HTR-8/SVneo (cell line): Measurements from ENCODE around the gene FAM20C.
"Not testable (repeated sequence)": the region's sequence is repeated elsewhere in the genome, so short reads cannot be mapped to it uniquely, and the experiment has no call there.

ENCODE experiments used
- DNase-seq: peaks from one replicate; pipeline ENCODE4 v3.0.0; 2011; ENCODE audit warnings: low spot score, mixed read lengths; ENCODE audit not compliant: insufficient read length
- FAIRE-seq: peaks from 2 replicates; lab custom pipeline; 2011; peaks lifted over from hg19 to GRCh38; lab: Jason Lieb, UNC

Gene FAM20C

DNA sequence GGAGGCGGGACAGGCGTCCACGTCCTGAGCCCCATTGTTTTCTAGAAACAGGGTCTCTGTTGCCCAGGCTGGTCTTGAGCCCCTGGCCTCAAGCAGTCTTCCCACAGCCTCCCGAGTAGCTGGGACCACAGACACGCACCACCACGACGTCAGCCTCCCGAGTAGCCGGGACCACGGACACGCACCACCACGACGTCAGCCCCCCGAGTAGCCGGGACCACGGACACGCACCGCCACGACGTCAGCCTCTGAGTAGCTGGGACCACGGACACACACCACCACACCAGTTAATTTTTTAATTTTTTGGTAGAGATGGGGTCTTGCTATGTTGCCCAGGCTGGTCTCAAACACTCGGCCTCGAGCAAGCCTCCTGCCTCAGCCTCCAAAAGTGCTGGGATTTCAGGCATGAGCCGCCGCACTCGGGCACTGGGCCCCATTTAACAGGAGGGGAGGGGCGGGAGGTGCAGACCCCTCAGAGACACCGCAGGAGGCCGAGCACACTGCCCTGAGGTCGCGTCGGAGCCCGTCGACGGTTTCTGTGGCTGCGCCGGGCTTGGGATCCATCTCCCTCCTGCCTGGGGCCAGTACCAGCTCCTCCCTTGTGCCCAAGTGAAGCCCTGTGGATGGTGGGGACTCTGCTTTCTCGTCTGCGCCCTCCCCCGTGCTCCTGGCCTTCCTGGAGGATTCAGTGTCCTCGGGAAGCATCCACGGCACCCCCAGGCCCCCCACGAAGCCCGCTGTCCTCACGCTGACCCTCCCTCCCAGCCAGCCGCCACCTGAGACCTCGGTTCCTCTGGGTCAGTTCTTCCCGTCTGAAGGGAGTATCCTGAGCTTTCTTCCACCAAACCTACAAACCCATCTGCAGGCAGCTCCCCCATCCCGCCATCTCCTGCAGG is 13.0 kb downstream of the FAM20C start:
- FAIRE-seq (peak; percentile 99), DNase-seq (no peak)

- not testable (repeated sequence) for DNase-seq
- FAIRE-seq, result peak; percentile 100
Measured at GRCh38 chr7:206351-206750, 14.0 kb downstream of the FAM20C start.

GRCh38 chr7:207418-208129 is 15.2 kb downstream of the FAM20C start:
- DNase-seq, result no peak

DNA sequence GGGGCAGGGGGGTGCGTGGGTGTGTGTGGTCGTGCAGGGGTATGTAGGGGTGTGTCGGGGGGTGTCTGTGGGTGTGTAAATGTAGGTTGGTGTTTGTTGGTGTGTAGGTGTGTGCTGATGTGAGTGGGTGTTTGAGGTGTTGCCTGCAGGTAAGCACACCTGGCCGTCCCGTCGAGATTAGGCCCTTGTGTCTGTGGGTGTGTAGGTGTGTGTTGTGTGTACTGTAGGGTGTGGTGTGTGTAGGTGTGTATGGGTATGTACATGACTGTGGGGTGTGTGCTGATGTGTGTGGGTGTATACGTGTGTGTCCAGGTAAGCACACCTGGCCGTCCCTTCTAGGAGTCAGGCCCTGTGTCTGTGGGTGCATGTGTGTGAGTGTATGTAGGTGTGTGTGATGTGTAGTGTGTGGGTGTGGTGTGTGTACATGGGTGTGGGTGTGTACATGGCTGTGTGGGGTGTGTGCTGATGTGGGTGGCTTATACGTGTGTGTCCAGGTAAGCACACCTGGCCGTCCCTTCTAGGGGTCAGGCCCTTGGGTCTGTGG is 15.8 kb downstream of the FAM20C start:
- FAIRE-seq (peak; percentile 94), DNase-seq (no peak)

More at GRCh38 chr7:207418-208129, 15.2 kb downstream of the FAM20C start:
- FAIRE-seq, result no peak

DNA sequence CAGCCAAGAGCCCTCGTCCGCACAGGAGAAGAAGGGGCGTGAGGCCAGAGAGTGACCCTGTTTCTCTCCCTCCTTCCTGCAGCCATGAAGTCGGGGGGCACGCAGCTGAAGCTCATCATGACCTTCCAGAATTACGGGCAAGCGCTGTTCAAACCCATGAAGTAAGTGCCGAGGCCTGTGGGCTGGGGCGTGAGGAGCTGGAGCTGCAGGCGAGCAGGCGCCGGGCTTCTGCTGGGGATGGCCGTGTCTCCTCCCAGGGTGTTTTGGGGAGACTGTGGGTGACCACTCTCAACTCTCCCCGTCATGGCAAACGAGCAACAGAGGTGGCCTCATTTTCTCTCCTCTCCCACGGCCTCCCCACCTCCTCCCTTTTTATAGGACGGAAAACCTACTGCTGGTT is 16.4 kb downstream of the FAM20C start:
- no peak for DNase-seq
- peak; percentile 49 for FAIRE-seq

DNA sequence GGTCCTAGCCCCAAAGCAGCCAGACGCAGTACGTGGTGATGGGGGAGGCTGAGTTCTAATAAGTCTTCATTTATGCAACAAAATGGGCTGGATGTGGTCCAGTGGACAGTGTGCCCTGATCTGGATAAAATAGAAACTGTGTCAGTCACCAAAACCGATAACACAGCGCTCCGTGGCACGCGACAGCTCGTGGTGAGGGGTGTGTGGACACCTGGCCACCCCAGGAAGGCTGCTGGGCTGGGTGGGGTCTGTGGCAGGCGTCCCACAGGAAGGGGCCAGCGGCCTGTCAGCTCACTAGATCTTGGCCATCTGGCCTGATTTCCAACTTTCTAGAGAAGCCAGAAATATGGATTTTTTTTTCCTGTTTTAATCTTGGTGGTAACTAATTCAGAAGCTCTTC is 17.0 kb downstream of the FAM20C start:
- DNase-seq, result no peak
- no peak for FAIRE-seq

DNA sequence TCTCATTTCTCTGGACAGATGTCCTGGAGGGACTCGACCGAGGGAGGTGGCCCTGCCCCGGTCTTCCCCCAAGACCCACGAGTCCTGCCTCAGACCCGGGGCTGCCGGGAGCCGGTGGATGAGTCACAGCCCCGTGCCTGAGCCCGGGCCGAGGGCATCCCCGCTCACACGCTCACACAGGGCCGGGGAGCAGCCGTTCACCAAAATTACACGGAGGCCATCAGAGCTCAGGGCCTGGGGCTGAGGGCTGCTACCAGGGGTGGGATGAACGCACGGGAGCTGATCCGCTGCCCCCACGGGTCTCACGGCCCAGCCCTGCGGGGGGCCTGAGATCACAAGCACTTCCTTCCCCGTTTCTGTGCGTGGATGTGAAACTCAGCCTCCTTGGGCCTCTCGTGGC is 17.5 kb downstream of the FAM20C start:
- DNase-seq, result no peak
- FAIRE-seq, result no peak

DNA sequence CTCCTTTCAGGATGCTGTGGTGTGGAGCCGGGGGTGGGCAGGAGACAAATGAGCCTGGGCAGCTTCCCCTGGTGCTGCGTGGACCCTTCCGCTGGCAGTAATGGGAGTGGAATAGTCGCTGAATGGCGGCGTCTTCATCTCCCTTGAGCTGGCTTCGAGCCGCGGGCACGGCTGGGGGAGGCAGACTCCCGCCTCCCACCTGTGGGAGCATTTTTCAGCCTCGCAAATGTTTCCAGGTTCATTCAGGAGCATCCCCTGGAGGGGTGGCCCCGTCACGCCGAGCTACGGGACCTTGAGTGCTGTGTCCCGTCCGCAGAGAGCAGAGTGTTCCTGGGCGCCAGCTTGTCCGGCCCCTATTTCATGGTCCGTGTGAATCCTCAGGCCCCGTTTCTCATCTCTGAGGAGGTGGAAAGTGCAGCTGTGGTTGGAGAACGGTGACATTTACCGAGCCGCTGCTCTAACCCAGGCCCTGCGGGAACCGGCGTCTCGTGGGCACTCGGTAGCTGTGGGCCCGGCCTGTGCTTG is 18.1 kb downstream of the FAM20C start:
- no peak for FAIRE-seq

DNA sequence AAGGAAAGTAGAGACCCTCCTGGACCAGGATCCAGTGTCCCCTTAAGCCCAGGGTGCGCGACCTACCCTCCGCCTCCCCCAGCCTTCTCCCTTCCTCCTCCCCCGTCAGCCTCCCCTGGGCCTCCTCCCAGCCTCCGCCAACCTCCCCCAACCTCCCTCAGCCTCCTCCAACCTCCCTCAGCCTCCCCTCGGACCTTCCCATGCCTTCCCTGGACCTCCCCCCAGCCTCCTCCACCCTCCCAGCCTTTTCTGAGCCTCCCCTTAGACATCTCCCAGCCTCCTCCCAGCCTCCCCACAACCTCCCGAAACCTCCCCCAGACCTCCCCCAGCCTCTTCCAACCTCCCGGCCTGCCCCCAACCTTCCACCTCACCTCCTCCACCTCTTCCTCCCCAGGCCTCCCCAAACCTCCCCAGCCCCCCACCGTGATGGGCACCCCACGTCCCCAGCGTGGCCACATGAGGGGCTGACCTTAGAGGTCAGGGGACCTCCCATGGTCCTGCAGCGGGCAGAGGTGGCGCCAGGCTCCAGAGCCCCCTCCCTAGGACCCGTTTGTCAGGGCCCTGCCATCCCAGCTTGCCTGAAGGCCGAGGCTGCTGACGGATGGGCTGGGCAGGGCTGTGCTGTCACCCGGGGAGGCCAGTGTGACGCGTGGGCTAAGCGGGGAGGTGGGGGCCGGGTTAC is 18.8 kb downstream of the FAM20C start:
- DNase-seq (no peak), FAIRE-seq (no peak)

More for the DNA sequence above, 18.1 kb downstream of the FAM20C start:
- no peak for DNase-seq

DNA sequence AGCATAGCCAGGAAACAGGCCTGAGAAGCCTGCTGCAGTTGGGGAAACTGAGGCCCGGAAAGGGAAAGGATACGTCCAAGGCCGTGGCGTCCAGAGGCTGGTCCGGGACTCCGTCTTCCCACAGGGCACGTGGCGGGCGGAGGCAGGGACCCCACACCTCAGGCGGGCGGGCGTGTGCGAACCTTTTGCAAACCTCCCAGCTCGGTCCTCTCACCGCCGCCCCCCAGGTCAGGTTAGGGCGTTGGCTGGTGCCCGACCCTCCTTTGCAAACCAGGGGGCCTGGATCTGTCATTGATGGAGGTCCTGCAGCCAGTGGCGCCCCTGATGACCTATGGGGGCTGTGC is 19.3 kb downstream of the FAM20C start:
- DNase-seq, result no peak
- no peak for FAIRE-seq

GRCh38 chr7:212754-213153 is 20.4 kb downstream of the FAM20C start:
- no peak for FAIRE-seq
- no peak for DNase-seq

GRCh38 chr7:213324-213993 is 21.1 kb downstream of the FAM20C start:
- no peak for DNase-seq
- FAIRE-seq, result peak; percentile 31

GRCh38 chr7:214410-215212 is 22.2 kb downstream of the FAM20C start:
- DNase-seq, result peak; percentile 45
- FAIRE-seq, result peak; percentile 80

GRCh38 chr7:216360-217300 is 24.3 kb downstream of the FAM20C start:
- FAIRE-seq (peak; percentile 60), DNase-seq (no peak)

DNA sequence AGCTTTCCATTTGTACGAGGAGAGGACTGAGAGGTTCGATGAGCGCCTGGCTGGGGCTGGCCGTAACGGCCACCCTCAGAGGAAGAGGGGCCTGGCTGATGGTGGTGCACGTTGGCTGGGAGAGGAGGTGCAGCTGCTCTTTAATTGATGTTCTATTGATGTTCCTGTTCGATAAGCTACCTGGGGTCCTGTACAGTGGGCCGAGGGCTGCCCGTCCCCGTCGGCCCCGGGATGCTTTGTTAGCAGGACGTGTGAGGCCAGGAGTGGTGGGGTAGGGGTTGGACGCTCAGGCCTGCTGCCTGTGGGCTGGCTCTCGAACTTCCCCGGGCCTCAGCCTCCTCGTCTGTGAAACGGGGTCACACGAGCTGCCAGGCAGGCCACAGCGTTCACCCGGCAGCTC is 25.4 kb downstream of the FAM20C start:
- FAIRE-seq, result no peak
- no peak for DNase-seq

- no peak for DNase-seq
- FAIRE-seq, result no peak
Measured at GRCh38 chr7:218316-218715, 25.9 kb downstream of the FAM20C start.

DNA sequence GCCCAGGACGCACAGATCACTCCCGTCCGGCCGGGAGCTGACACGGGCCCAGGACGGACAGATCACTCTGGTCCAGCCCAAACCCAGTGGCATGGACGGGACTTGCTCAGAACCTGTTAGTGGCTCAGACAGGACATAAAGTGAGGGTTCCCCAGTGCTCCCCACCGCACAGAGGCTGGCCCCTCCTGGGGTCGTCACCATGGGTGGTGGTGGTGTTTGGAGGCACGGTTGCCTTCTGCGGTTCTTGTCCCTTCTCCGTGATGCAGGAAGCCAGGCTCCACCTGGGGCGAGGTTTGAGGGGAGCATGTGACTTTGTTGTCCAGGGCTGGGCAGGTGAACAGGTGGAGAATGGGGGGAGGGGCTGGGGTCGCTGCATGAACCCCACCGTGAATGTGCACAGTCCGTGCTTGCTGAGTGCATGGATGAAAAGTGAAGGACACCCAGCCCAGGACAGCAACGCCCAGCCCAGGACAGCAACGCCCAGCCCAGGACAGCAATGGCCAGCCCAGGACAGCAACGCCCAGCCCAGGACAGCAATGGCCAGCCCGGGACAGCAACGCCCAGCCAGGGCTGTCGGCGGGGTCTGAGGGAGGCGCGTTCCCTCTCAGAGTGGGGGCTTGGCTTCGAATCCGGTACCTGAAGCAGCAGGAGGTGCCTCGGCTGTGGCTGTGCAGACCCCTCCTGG is 26.7 kb downstream of the FAM20C start:
- no peak for DNase-seq
- peak; percentile 60 for FAIRE-seq
